Measurements from ENCODE around the gene UBL4B.

UBL4B gene

GRCh38 chr1:110113551-110113950 is 1.3 kb downstream of the UBL4B start:
- in situ Hi-C loops (cut with HindIII; ENCODE audit: low sequenced_read_pairs) = no loop called here
- no peak for DNase-seq (ENCODE audit: low read depth, low spot score)
- no peak for TF ChIP-seq CTCF (IDR thresholded peaks at IDR 0.05; ENCODE audit: low read depth, low read length)

DNA sequence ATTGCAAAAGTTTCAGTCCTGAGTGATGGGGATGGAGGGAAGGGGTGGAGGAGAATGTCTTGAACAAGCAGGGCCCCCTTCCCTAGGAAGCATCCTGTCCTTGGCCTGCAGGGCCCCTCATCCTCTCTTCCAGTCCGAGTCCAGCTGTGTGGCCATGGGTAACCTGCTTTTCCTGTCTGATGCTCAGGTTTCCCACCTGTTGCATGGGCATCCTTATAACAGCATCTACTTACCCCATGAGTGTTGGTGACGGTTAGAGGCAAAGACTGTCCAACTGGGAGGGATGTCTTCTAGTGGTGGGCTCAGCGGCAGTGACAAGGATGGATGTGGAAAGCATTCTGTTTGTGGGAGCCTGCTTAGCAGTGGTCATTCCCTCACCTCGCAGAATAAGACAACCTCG is 1.9 kb downstream of the UBL4B start:
- H3K4me3 ChIP-seq (ENCODE audit: low read depth, low read length) = no peak overlapping the region
- TF ChIP-seq CTCF (IDR thresholded peaks at IDR 0.05; ENCODE audit: low read depth, low read length) = no peak
- no peak for DNase-seq (ENCODE audit: low read depth, low spot score)
- in situ Hi-C loops (cut with HindIII; ENCODE audit: low sequenced_read_pairs) = no loop called here

More at GRCh38 chr1:110113551-110113950, 1.3 kb downstream of the UBL4B start:
- no peak overlapping the region for H3K4me3 ChIP-seq (ENCODE audit: low read depth, low read length)

DNA sequence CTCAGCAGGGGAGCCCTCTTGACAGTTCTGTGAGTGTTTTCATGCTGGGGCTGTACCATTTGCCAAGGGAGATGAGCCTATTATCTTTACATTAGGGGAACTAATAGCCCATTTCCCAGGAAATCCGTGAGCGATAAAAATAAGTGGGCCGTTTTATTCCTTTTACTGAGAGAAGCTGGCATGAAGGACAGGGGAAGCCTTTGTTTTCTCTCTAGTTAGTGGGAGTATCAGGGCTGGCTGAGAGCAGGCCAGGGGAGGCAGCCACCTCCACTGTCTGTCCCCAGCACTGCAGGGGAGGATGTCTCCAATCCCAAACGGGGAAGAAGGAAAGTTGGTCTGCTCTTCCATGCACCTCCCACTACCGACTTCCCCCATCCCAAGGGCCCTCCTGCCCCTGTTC is 2.5 kb downstream of the UBL4B start:
- TF ChIP-seq CTCF (IDR thresholded peaks at IDR 0.05; ENCODE audit: low read depth, low read length) = no peak
- H3K4me3 ChIP-seq (ENCODE audit: low read depth, low read length) = no peak overlapping the region
- in situ Hi-C loops (cut with HindIII; ENCODE audit: low sequenced_read_pairs) = no loop called here
- DNase-seq (ENCODE audit: low read depth, low spot score) = no peak

DNA sequence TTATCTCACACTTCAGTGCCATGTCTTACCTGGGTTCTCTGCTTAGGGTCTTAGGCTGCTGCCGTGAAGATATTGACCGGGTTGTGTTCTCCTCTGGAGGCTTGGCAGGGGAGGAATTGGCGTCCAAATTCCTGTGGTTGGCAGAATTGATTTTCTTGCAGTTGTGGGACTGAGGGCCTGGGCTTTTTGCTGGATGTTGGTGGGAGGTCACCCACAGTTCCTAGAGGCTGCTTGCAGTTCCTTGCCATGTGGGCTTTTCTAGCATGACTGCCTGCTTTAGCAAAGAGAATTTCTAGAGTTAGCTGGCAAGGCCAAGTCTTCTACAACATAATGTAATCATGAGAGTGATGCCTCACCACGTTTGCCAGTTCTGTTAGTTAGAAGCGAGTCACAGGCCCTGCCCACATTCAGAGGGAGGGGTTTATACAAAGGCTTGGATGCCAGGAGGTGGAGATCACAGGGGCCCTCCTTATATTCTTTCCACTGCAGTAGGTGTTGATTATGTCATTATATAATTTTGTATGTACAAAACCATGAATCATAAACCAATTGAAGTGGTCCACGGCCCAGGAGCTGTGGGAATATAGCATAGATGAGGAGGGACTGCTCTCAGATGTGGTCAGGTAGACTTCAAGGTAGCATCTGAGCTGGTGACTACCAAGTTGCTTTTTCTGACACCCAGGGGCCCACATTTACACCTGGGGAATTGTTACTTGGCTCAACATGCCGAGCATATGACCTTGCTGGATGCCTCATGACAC is 6.6 kb downstream of the UBL4B start:
- DNase-seq (ENCODE audit: low read depth, low spot score) = no peak
- TF ChIP-seq CTCF (IDR thresholded peaks at IDR 0.05; ENCODE audit: low read depth, low read length) = no peak
- in situ Hi-C loops (cut with HindIII; ENCODE audit: low sequenced_read_pairs) = no loop called here
- H3K4me3 ChIP-seq (ENCODE audit: low read depth, low read length) = no peak overlapping the region

- in situ Hi-C loops (cut with HindIII; ENCODE audit: low sequenced_read_pairs) = no loop called here
Observed at GRCh38 chr1:110119843-110120242, 7.6 kb downstream of the UBL4B start.

GRCh38 chr1:110120960-110121561 is 8.8 kb downstream of the UBL4B start:
- DNase-seq (ENCODE audit: low read depth, low spot score) = no peak
- no peak overlapping the region for H3K4me3 ChIP-seq (ENCODE audit: low read depth, low read length)
- no peak for TF ChIP-seq CTCF (IDR thresholded peaks at IDR 0.05; ENCODE audit: low read depth, low read length)
- in situ Hi-C loops (cut with HindIII; ENCODE audit: low sequenced_read_pairs) = no loop called here

More at GRCh38 chr1:110119843-110120242, 7.6 kb downstream of the UBL4B start:
- no peak overlapping the region for H3K4me3 ChIP-seq (ENCODE audit: low read depth, low read length)
- DNase-seq (ENCODE audit: low read depth, low spot score) = no peak
- no peak for TF ChIP-seq CTCF (IDR thresholded peaks at IDR 0.05; ENCODE audit: low read depth, low read length)
